ENCODE results near the gene GNAT2.

DNA sequence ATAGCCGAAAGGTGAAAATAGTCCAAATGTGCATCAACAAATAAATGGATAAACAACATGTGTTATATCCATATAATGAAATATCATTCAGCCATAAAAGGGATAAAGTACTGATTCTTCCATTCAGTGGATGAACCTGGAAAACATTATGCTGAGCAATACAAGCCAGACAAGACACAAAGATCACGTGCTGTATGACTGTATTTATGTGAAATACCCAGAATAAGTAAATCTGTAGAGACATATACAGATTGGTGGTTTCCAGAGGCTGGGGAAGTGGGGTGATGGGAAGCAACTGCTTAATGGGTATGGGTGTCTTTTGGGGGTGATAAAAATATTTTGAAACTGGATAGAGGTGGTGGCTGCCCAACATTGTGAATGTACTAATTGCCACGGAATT lies 23.2 kb upstream of the GNAT2 start:
- TF ChIP-seq ZBTB21 (CRISPR knock-in tag; IDR thresholded peaks at IDR 0.05; ENCODE audit: borderline replicate concordance) (no peak), ATF1 (CRISPR knock-in tag; IDR thresholded peaks at IDR 0.05) (no peak), NFYB (CRISPR knock-in tag; conservative IDR thresholded peaks at IDR 0.05; ENCODE audit: low read depth) (no peak), FOXP1 (CRISPR knock-in tag; IDR thresholded peaks at IDR 0.05; ENCODE audit: borderline replicate concordance) (no peak), TP53 (CRISPR knock-in tag; IDR thresholded peaks at IDR 0.05) (no peak), MAX (CRISPR knock-in tag; IDR thresholded peaks at IDR 0.05) (no peak), CREM (CRISPR knock-in tag; IDR thresholded peaks at IDR 0.05) (no peak), ERG (CRISPR knock-in tag; IDR thresholded peaks at IDR 0.05) (no peak), ZNF423 (CRISPR knock-in tag; IDR thresholded peaks at IDR 0.05) (no peak), GABPB1 (CRISPR knock-in tag; IDR thresholded peaks at IDR 0.05) (no peak), USF2 (CRISPR knock-in tag; IDR thresholded peaks at IDR 0.05) (no peak)
- TF ChIP-seq, protein P1, sequence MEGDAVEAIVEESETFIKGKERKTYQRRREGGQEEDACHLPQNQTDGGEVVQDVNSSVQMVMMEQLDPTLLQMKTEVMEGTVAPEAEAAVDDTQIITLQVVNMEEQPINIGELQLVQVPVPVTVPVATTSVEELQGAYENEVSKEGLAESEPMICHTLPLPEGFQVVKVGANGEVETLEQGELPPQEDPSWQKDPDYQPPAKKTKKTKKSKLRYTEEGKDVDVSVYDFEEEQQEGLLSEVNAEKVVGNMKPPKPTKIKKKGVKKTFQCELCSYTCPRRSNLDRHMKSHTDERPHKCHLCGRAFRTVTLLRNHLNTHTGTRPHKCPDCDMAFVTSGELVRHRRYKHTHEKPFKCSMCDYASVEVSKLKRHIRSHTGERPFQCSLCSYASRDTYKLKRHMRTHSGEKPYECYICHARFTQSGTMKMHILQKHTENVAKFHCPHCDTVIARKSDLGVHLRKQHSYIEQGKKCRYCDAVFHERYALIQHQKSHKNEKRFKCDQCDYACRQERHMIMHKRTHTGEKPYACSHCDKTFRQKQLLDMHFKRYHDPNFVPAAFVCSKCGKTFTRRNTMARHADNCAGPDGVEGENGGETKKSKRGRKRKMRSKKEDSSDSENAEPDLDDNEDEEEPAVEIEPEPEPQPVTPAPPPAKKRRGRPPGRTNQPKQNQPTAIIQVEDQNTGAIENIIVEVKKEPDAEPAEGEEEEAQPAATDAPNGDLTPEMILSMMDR (IDR thresholded peaks at IDR 0.05), result no peak
- TF ChIP-seq, protein P2, sequence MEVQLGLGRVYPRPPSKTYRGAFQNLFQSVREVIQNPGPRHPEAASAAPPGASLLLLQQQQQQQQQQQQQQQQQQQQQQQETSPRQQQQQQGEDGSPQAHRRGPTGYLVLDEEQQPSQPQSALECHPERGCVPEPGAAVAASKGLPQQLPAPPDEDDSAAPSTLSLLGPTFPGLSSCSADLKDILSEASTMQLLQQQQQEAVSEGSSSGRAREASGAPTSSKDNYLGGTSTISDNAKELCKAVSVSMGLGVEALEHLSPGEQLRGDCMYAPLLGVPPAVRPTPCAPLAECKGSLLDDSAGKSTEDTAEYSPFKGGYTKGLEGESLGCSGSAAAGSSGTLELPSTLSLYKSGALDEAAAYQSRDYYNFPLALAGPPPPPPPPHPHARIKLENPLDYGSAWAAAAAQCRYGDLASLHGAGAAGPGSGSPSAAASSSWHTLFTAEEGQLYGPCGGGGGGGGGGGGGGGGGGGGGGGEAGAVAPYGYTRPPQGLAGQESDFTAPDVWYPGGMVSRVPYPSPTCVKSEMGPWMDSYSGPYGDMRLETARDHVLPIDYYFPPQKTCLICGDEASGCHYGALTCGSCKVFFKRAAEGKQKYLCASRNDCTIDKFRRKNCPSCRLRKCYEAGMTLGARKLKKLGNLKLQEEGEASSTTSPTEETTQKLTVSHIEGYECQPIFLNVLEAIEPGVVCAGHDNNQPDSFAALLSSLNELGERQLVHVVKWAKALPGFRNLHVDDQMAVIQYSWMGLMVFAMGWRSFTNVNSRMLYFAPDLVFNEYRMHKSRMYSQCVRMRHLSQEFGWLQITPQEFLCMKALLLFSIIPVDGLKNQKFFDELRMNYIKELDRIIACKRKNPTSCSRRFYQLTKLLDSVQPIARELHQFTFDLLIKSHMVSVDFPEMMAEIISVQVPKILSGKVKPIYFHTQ (CRISPR knock-in tag; IDR thresholded peaks at IDR 0.05), result no peak

All from WTC11 (cell line).